DMS53 treated with DMSO at 0.1 percent for 48 hours (cell line): ENCODE data around the gene MALRD1.
"Not testable (repeated sequence)": the region's sequence is repeated elsewhere in the genome, so short reads cannot be mapped to it uniquely, and the experiment has no call there.

Experiments
- DNase-seq: peaks from one replicate; lab custom pipeline; 2025; ENCODE audit not compliant: unreplicated experiment; lab: John Stamatoyannopoulos, UW

MALRD1 gene

DNA sequence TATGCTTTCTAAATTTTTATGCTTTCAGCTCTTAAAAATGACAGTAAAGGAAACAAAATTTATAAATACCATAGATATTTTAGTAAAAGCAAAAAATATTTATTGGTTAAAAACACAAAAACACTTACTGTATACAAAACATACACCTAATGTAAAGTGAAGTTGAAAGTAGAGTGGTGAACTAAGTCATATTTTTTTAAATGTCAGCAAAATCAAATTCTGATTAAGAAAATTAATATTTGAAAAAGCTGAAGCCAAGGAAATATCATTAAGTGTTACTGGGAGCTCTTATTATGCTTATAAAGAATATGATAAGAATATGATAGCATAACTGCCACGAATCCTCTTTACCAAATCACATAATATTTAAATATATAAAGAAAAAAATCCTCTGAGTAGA, 702.4 kb downstream of the MALRD1 start:
- no peak for DNase-seq

DNA sequence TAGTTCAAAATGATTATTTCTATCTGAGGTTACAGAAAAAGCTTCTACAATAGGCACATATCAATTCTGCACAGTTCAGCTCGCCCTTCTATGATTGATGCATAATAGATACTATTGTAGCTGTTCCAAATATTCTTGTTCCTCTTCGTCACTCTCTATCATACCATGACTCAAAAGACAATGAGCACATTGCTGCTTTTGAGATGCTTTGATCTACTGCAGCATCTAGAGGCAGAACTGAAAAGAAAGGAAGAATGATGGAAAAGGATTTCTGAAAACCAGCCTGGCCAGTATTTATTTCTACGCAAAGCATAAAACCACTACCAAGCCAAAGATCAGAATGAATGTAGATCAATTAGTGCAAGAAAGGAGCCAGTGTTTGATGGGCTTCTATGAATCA, 708.3 kb downstream of the MALRD1 start:
- no peak for DNase-seq

DNA sequence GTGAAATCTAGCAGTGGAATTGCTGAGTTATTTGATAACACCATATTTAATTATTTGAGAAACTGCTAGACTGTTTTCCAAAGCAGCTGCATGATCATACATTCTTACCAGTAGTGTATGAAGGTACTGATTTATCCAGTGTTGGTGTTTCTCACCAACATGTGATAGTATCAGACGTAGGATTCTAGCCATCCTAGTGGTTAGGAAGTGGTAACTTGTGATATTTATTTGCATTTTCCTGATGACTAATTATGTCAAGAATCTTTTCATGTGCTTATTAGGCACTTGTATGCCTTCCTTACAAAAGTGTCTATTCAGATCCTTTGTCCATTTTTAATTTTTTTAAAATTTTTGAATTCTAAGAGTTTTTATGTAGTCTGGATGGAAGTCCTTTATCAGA, 713.4 kb downstream of the MALRD1 start:
- no peak for DNase-seq

DNA sequence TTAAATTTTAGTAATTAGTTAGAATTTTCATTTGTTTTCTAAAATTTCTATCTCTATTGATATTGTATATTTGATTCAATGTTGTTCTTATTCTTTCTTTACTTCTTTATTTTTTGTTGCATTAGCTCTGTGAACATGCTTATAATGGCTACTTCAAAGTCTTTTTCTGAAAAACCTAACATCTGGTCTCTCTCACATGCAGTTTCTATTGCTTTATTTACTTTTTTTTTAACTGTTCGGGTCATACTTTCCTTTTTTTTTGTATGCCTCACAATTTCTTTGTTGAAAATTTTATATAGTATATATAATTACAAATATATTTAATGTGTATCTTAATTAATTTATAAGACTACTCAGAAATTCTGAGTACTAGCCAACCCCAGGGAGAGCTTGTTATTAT, 715.5 kb downstream of the MALRD1 start:
- no peak for DNase-seq

DNA sequence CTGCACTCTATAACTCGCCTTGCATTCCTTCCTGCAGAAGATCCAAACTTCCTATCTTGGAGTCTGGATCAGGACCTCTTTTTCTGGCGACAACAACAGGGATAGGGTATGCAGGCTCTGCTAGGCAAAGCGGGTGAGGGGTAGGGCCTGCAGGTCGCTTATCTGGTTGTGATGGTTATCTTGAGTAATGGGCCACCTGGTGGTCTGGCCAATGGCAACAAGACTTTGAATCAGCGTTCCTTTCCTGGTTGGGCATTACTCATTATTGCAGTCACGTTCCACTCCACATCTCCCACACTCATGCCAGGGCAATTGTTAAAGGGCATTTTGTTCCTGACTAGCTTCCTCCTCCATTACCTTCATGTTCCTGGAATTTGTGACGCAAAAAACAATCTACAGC, 719.3 kb downstream of the MALRD1 start:
- no peak for DNase-seq

DNA sequence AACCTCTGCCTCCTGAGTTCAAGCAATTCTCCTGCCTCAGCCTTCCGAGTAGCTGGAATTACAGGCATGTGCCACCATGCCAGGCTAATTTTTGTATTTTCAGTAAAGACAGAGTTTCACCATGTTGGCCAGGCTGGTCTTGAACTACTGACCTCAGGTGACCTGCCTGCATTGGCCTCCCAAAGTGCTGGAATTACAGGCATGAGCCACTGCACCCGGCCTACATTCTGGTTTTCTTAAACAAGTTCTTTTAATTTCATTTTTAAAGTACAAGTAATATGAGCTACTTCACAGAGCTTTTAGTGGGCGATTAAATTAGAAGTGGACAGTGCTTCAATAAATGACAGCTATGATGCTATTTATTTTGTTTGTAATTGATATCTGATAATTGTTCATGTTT, 721.2 kb downstream of the MALRD1 start:
- not testable (repeated sequence) for DNase-seq

DNA sequence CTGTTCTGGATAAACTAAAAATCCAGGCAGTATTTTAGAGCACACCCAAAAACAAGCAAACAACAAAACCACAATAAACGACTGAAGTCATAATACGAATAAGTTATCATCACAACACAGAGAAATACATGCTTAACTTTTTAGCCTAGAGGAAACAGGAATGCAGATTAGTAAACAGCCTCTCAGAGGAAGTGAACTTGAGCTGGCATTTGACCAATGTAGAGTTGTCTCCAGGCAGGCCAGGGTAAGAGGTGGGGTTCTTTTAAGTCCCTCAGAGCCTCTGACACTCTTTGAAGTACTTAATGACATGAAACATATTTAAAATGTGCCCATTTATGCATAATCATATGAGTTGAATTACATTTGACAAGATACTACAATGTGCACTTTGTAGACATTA, 724.4 kb downstream of the MALRD1 start:
- DNase-seq, result no peak

DNA sequence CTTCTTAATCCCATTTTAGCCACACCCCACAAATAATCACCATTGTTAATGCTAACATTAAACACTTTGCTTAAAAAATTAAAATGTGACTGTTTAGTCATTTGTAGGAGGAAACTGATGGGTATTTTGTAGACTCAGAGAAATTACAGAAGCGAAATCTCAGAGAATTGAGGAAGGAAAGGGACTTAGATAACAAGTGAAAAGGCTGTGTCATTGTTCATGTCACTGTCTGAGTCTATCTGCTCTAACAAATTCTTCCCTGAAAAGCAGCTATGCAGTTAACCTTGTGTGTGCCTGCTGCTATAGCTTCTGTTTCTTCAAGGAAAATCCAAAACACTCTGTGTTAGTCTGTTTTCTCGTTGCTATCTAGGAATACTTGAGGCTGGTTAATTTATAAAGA, 726.7 kb downstream of the MALRD1 start:
- no peak for DNase-seq

DNA sequence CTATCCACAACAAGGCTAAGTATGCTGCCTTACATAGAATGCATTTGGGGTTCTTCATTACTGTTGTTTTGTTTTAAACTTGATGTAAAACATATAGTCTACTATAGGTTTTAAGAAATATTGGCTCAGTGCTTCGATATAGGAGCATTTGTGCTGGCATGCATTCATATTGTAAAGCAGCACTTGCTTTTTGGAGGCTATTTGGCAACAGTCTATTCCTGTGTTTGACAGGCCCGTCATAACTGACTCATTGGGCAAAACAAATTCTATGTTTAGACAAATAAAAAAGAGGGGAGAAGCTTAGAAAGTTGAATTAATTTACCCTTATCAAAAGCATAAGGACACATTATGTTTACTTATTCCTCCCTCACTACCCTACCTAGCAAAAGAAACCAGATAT, 729.2 kb downstream of the MALRD1 start:
- DNase-seq, result no peak

DNA sequence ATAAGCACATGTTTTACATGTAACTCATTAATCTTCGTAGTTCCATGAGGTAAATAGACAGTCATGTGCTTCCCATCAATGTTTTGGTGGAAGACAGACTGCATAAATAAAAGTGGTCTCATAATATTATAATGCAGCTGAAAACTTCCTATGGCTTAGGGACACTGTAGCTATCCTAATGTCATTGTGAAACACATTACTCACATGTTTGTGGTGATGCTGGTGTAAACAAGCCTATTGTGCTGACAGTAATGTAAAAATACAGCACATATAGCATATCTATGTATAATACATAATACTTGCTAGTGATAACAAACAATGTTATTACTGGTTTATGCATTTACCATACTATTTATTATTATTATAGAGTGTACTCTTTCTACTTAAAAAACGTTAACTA, 730.4 kb downstream of the MALRD1 start:
- DNase-seq, result no peak

DNA sequence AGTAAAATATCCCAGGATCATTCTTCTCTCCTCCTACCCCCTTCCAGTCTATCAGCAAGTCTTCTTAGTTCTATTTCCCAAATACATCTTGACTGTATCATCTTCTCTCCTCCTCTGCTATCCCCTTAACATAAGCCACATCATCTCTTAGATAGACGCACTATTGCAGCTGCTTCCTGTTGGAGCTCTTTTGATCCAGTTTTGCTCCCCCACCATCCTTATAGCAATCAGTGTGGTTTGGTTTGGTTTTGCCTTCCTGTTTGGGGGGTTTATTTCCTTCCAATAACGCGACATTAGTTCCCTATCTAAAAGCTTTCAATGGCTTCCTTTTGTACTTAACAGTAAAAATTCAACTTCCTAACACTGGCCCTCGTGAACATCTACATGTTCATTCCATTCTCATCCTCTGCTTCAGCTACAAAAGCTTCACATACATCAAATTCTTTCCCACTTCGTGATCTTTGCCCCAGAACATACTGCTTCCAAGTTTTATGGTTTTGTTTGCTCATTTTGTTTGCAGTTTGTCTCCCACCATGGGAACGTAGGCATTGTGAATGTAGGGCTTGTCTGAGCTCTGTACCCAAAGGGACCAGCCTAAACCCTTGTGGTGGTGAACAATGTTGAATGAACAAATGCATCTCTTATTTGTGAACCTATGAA, 734.0 kb downstream of the MALRD1 start:
- no peak for DNase-seq

DNA sequence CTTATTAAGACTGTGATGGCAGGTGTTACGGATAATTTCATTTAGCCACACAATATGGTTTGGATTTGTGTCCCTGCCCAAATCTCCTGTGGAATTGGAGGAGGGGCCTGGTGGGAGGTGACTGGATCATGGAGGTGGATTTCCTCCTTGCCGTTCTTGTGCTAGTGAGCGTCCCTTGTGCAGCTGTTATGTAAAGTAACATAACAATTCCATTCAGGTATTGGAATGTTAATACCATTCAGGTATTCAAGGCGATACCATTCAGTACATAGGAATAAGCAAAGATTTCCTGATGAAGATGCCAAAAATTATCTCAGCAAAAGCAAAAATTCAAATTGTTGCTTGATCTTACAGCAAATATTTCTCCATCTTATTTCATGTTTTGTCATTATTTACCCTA, 735.1 kb downstream of the MALRD1 start:
- DNase-seq, result no peak
